A549 treated with GW870086 at 1 μM for 4 hours (cell line): ENCODE measurements around the gene BRAP. TPM values are rescaled to one million over a fixed set of nuclear protein-coding genes. Genes with fewer than 3 reads are reported as not detected.

Source experiments
- total RNA-seq: library from RNA; stranded (reverse); fragments of 200-300 nt; extraction: Qiagen RNA extraction; gene quantifications from 5 replicates; pipeline ENCODE4 v1.2.3, GENCODE V29; 2022; ENCODE audit warnings: low read depth

Gene BRAP
- 11.1 to 14.9 TPM (median 12.9 TPM) in 5 replicates for total RNA-seq

GRCh38 chr12:111685811-111686573 lies at the start of gene BRAP, which contains the start of gene ACAD10:
TSS of gene BRAP (minus strand) at chr12:111685956. CDS start at chr12:111685792, 164 bp downstream.
TSS of gene ACAD10 (plus strand) at chr12:111686053. CDS start at chr12:111692710, 6,657 bp downstream.

DNA sequence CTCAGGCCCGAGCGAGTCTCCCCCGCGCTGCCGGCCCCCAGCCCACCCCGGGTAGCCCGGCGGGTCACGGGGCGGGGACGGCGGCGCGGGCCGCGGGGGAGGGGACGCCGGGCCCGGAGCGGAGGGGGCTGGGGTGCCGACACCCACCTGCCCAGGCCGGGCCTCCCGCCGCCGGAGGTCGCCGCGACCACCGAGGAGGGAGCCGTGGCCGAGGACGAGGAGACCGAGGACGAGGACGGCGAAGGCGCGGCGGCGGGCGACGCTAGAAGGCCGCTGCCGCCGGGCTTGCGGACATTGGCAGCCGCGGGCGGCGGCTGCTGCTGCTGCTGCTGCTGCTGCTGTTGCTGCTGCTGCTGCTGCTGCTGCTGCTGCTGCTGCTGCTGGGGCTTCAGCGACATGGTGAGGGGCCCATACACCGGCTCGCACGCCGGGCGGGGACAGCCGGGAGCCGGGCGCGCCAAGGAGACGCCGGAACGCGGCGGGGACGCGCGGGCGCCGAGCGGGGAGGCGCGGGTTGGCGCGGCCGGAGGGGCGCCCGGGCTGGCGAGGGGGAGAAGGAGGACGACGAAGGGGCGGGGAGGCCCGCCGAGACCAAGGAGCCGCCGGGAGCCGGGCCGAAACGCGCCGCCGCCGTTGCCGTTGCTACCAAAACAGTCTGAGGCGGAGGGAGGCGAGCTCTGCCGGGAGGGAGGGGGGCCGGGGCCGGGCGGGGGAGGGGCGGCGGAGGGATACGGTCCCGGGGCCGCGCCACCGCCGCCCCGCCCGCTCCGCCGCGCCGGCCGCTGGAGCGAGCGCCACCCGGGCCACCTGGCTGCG lies 86.9 kb downstream of the BRAP start, which contains the start of gene ATXN2:
Gene ATXN2 (minus strand): TSS at position 679 of the 816 bp plus-strand sequence. CDS start 281 bp downstream, at position 398.

Other genes with a start within 250 kb of the BRAP start
- gene ATXN2, start 86.6 kb downstream of the BRAP start, total RNA-seq: 44.4 to 53.3 TPM (median 48.5 TPM) in 5 replicates
- gene ACAD10, start 97 bp upstream of the BRAP start, total RNA-seq: 8.5 to 10.2 TPM (median 9.9 TPM) in 5 replicates
- 69.5 to 98.4 TPM (median 89.7 TPM) in 5 replicates for gene ALDH2, start 81.0 kb upstream of the BRAP start, total RNA-seq
- 49.3 to 60.7 TPM (median 59.1 TPM) in 5 replicates for gene MAPKAPK5, start 156.3 kb upstream of the BRAP start, total RNA-seq